ENCODE data around the gene ZRANB3.
"Not testable (repeated sequence)": the region's sequence is repeated elsewhere in the genome, so short reads cannot be mapped to it uniquely, and the experiment has no call there.

GRCh38 chr2:135089597-135089996 is 441.4 kb downstream of the ZRANB3 start:
- not testable (repeated sequence) for TF ChIP-seq CTCF, POLR2A, POLR2AphosphoS5, EP300 (IDR thresholded peaks at IDR 0.05)

Measured in suprapubic skin (tissue), 4 donors.